Measurements from ENCODE around the gene CYP2B6.

CYP2B6 gene

DNA sequence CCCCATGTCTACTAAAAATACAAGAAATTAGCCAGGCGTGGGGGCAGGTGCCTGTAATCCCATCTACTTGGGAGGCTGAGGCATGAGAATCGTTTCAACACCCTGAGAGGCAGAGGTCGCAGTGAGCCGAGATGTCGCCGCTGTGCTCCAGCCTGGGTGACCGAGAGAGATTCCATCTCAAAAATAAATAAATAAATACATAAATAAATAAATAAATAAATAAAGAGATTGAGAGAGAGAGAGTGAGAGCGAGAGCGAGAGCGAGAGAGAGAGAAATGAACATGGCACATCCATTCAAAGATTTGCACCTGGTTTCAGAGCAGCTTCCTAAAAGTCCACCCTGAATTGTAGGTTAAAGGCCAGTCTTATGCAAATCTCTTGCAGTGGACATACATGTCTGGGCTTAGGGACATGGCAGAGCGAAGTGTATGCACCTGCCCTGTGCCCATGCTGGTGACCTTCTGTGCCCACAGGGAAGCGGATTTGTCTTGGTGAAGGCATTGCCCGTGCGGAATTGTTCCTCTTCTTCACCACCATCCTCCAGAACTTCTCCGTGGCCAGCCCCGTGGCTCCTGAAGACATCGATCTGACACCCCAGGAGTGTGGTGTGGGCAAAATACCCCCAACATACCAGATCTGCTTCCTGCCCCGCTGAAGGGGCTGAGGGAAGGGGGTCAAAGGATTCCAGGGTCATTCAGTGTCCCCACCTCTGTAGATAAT, 42.3 kb upstream of the CYP2B6 start:
- no peaks in the 10 kb centered on the region for H3K79me1 ChIP-seq (ENCODE audit: low read length)
- H3K27me3 ChIP-seq (ENCODE audit: insufficient read depth, low read length, poor library complexity), result no peaks in the 10 kb centered on the region
- H3K36me3 ChIP-seq (ENCODE audit: control insufficient read depth, insufficient read depth, low read length), result no peaks in the 10 kb centered on the region
- H3K4ac ChIP-seq (ENCODE audit: low read depth, low read length), result no peak overlapping the region
- no peaks in the 10 kb centered on the region for H3K4me1 ChIP-seq (ENCODE audit: control insufficient read depth, low read depth, low read length)
- no peak for DNase-seq
- no peak overlapping the region for H2BK5ac ChIP-seq (ENCODE audit: low read length)
- no peak overlapping the region for H4K5ac ChIP-seq (ENCODE audit: low read length)
- no peak overlapping the region for H3K4me2 ChIP-seq (ENCODE audit: low read length)
- 100% methylated on average over 3 of the region's 18 CpGs for WGBS (ENCODE audit: extremely low coverage, insufficient coverage, low lambda C conversion rate)
- H3K27ac ChIP-seq (ENCODE audit: low read depth, low read length), result no peak overlapping the region
- no peak overlapping the region for H3K9ac ChIP-seq (ENCODE audit: low read length)
- no peak overlapping the region for H2BK120ac ChIP-seq (ENCODE audit: low read depth, low read length)
- H2AK5ac ChIP-seq (ENCODE audit: low read length), result no peak overlapping the region
- no peak overlapping the region for H3K4me3 ChIP-seq (ENCODE audit: low read length)
- no peak overlapping the region for H3K18ac ChIP-seq (ENCODE audit: low read length)
- H3K79me2 ChIP-seq (ENCODE audit: control insufficient read depth, insufficient read depth, low read length), result no peaks in the 10 kb centered on the region
- H3K23ac ChIP-seq (ENCODE audit: low read length), result no peak overlapping the region
- H3K56ac ChIP-seq (ENCODE audit: low read length), result no peak overlapping the region
- H4K8ac ChIP-seq (ENCODE audit: low read depth, low read length), result no peak overlapping the region
- H2BK15ac ChIP-seq (replicated peaks; ENCODE audit: low read depth), result no peak overlapping the region

DNA sequence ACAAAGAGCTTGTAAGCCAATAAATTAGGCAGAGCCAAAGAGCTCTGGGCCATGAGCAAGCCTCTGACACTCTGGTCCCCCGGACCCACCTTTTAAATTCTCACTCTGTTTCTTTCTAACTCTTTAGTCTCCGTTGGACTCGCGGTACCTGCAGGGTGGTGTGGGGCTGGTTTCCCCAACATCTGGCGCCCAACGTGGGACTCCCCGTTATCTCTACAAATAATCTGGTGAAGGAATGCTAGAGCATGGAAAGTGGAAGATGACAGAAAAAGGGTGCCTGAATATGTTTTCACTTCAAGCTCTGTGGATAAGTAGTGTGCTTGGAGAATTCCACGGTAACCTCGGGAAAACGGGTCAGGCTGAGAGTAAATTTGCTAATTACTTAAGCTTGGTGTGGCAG, 36.5 kb upstream of the CYP2B6 start:
- no peak overlapping the region for H2AK5ac ChIP-seq (ENCODE audit: low read length)
- no peak overlapping the region for H3K27ac ChIP-seq (ENCODE audit: low read depth, low read length)
- no peaks in the 10 kb centered on the region for H3K79me2 ChIP-seq (ENCODE audit: control insufficient read depth, insufficient read depth, low read length)
- no peak overlapping the region for H3K9ac ChIP-seq (ENCODE audit: low read length)
- no peak overlapping the region for H2BK120ac ChIP-seq (ENCODE audit: low read depth, low read length)
- no CpG with 5 or more reads among the region's 10 CpGs for WGBS (ENCODE audit: extremely low coverage, insufficient coverage, low lambda C conversion rate)
- no peaks in the 10 kb centered on the region for H3K36me3 ChIP-seq (ENCODE audit: control insufficient read depth, insufficient read depth, low read length)
- no peak overlapping the region for H3K56ac ChIP-seq (ENCODE audit: low read length)
- no peak overlapping the region for H4K8ac ChIP-seq (ENCODE audit: low read depth, low read length)
- no peak overlapping the region for H2BK15ac ChIP-seq (replicated peaks; ENCODE audit: low read depth)
- no peak overlapping the region for H3K23ac ChIP-seq (ENCODE audit: low read length)
- no peak overlapping the region for H4K5ac ChIP-seq (ENCODE audit: low read length)
- H3K4ac ChIP-seq (ENCODE audit: low read depth, low read length), result no peak overlapping the region
- H3K18ac ChIP-seq (ENCODE audit: low read length), result no peak overlapping the region
- H3K79me1 ChIP-seq (ENCODE audit: low read length), result no peaks in the 10 kb centered on the region
- H3K4me1 ChIP-seq (ENCODE audit: control insufficient read depth, low read depth, low read length), result no peaks in the 10 kb centered on the region
- H3K27me3 ChIP-seq (ENCODE audit: insufficient read depth, low read length, poor library complexity), result no peaks in the 10 kb centered on the region
- no peak overlapping the region for H2BK5ac ChIP-seq (ENCODE audit: low read length)
- no peak overlapping the region for H3K4me3 ChIP-seq (ENCODE audit: low read length)
- H3K4me2 ChIP-seq (ENCODE audit: low read length), result no peak overlapping the region
- peak; percentile 68 for DNase-seq

DNA sequence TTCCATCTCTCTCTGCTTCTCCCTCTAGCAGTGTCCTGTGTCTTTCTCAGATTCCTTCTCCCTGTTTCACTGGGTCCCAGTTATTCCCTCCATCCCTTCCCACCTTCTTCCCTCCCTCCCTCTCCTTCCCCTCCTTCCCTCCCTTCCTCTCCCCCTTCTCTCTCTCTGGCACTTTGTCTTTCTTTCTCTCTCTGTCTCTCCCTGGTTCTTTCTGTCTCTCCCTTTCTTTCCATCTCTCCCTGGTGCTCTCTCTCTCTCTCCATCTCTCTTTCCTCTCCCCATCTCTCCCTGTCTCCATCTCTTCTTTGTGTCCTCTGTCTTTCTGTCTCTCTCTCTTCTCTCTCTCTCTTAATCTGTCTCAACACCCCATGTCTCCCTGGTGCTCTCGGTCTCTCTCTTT, 31.7 kb upstream of the CYP2B6 start:
- Histone ChIP-seq H3K4me2 (ENCODE audit: low read length) (no peak overlapping the region), H3K56ac (ENCODE audit: low read length) (no peak overlapping the region), H3K4me3 (ENCODE audit: low read length) (no peak overlapping the region), H3K27ac (ENCODE audit: low read depth, low read length) (no peak overlapping the region), H2BK5ac (ENCODE audit: low read length) (no peak overlapping the region), H3K79me1 (ENCODE audit: low read length) (no peaks in the 10 kb centered on the region), H3K79me2 (ENCODE audit: control insufficient read depth, insufficient read depth, low read length) (no peaks in the 10 kb centered on the region), H2AK5ac (ENCODE audit: low read length) (no peak overlapping the region), H4K5ac (ENCODE audit: low read length) (no peak overlapping the region), H3K36me3 (ENCODE audit: control insufficient read depth, insufficient read depth, low read length) (no peaks in the 10 kb centered on the region), H3K4ac (ENCODE audit: low read depth, low read length) (no peak overlapping the region), H2BK120ac (ENCODE audit: low read depth, low read length) (no peak overlapping the region), H3K9ac (ENCODE audit: low read length) (no peak overlapping the region), H2BK15ac (replicated peaks; ENCODE audit: low read depth) (no peak overlapping the region), H4K8ac (ENCODE audit: low read depth, low read length) (no peak overlapping the region), H3K4me1 (ENCODE audit: control insufficient read depth, low read depth, low read length) (no peaks in the 10 kb centered on the region), H3K27me3 (ENCODE audit: insufficient read depth, low read length, poor library complexity) (no peaks in the 10 kb centered on the region), H3K23ac (ENCODE audit: low read length) (no peak overlapping the region), H3K18ac (ENCODE audit: low read length) (no peak overlapping the region)
- WGBS (ENCODE audit: extremely low coverage, insufficient coverage, low lambda C conversion rate), result no CpG with 5 or more reads among the region's 1 CpG
- no peak for DNase-seq

DNA sequence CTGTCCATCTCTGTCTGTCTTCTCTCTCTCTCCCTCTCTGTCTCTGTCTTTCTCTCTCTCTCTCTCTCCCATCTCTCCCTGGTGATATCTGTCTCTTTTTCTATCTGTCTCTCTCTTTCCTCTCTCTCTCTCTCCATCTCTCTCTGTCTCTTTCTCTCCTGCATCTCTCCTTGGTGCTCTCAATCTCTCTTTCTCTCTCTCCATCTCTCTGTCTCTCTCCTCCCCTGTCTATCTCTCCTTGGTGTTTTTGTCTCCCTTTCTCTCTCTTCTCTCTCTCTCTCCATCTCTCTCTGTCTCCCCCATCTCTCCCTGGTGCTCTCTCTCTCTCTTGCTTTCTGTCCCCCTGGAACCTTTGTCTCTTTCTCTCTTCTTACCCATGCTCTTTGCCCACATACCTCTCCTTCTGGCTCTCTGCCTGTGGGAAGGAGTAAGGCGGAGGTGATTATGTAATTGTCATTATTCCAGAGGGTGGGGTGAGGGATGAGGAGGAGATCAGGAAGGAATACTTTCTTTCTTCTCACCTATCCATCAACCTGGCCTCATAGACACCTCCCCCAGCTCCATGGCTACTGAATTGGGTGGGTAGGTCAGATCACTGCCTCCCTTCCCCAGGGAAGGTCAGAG, 30.9 kb upstream of the CYP2B6 start:
- Histone ChIP-seq H3K4me3 (ENCODE audit: low read length) (no peak overlapping the region), H4K8ac (ENCODE audit: low read depth, low read length) (no peak overlapping the region), H4K5ac (ENCODE audit: low read length) (no peak overlapping the region), H3K18ac (ENCODE audit: low read length) (no peak overlapping the region), H3K27me3 (ENCODE audit: insufficient read depth, low read length, poor library complexity) (no peaks in the 10 kb centered on the region), H3K4ac (ENCODE audit: low read depth, low read length) (no peak overlapping the region), H3K36me3 (ENCODE audit: control insufficient read depth, insufficient read depth, low read length) (no peaks in the 10 kb centered on the region), H3K27ac (ENCODE audit: low read depth, low read length) (no peak overlapping the region), H3K4me1 (ENCODE audit: control insufficient read depth, low read depth, low read length) (no peaks in the 10 kb centered on the region), H2BK15ac (replicated peaks; ENCODE audit: low read depth) (no peak overlapping the region), H2AK5ac (ENCODE audit: low read length) (no peak overlapping the region), H3K23ac (ENCODE audit: low read length) (no peak overlapping the region), H2BK5ac (ENCODE audit: low read length) (no peak overlapping the region), H3K79me2 (ENCODE audit: control insufficient read depth, insufficient read depth, low read length) (no peaks in the 10 kb centered on the region), H3K79me1 (ENCODE audit: low read length) (no peaks in the 10 kb centered on the region), H3K56ac (ENCODE audit: low read length) (no peak overlapping the region), H2BK120ac (ENCODE audit: low read depth, low read length) (no peak overlapping the region), H3K9ac (ENCODE audit: low read length) (no peak overlapping the region), H3K4me2 (ENCODE audit: low read length) (no peak overlapping the region)
- no peak for DNase-seq
- no CpG with 5 or more reads among the region's 1 CpG for WGBS (ENCODE audit: extremely low coverage, insufficient coverage, low lambda C conversion rate)

DNA sequence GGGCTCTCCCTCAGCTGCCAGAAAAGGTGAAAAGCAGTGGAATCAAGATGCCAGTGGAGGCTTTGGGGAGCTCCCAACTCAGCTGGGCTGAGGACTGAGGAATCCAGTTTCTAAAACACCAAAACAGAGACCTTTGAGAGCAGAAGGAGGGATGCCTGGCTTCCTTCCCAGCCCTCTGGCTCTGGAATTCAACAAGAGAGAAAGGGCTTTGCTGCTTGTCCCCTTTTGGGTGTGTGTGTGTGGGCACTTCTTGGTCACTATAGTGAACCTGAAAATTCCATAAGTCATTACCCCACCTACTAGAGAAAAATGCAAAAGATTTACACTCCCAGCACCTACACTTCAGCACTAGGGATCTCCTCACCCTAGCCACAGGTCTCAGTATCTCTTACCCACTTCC, 30.3 kb upstream of the CYP2B6 start:
- no peak overlapping the region for H3K56ac ChIP-seq (ENCODE audit: low read length)
- DNase-seq, result no peak
- no peaks in the 10 kb centered on the region for H3K27me3 ChIP-seq (ENCODE audit: insufficient read depth, low read length, poor library complexity)
- no peak overlapping the region for H2BK120ac ChIP-seq (ENCODE audit: low read depth, low read length)
- no peak overlapping the region for H4K8ac ChIP-seq (ENCODE audit: low read depth, low read length)
- no peaks in the 10 kb centered on the region for H3K36me3 ChIP-seq (ENCODE audit: control insufficient read depth, insufficient read depth, low read length)
- H3K79me2 ChIP-seq (ENCODE audit: control insufficient read depth, insufficient read depth, low read length), result no peaks in the 10 kb centered on the region
- no peak overlapping the region for H3K4ac ChIP-seq (ENCODE audit: low read depth, low read length)
- H2BK15ac ChIP-seq (replicated peaks; ENCODE audit: low read depth), result no peak overlapping the region
- H3K4me1 ChIP-seq (ENCODE audit: control insufficient read depth, low read depth, low read length), result no peaks in the 10 kb centered on the region
- H3K9ac ChIP-seq (ENCODE audit: low read length), result no peak overlapping the region
- no peaks in the 10 kb centered on the region for H3K79me1 ChIP-seq (ENCODE audit: low read length)
- no peak overlapping the region for H3K27ac ChIP-seq (ENCODE audit: low read depth, low read length)
- no peak overlapping the region for H3K18ac ChIP-seq (ENCODE audit: low read length)
- no peak overlapping the region for H2AK5ac ChIP-seq (ENCODE audit: low read length)
- no peak overlapping the region for H3K4me3 ChIP-seq (ENCODE audit: low read length)
- H3K4me2 ChIP-seq (ENCODE audit: low read length), result no peak overlapping the region
- H2BK5ac ChIP-seq (ENCODE audit: low read length), result no peak overlapping the region
- no peak overlapping the region for H4K5ac ChIP-seq (ENCODE audit: low read length)
- no peak overlapping the region for H3K23ac ChIP-seq (ENCODE audit: low read length)

DNA sequence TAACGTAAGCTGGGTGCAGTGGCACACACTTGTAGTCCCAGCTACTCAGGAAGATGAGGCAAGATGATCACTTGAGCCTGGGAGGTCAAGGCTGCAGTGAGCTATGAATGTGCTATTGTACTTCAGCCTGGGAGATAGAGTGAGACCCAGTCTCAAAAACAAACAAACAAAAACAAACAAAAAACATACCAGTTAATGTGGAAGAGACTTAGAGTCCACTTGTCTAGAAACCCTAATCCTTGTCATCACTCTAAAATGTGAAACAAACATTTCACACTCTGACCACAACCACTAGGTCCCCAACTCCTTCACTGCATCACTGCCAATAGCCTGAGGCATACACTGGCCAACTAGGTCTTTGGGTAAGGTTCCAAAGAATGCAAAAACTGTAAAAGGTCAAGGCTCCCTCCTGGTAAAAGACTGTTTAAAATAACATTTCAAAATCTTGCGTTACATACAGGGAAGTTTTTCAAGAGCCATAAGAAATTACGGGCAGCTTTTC, 28.6 kb upstream of the CYP2B6 start:
- H3K36me3 ChIP-seq (ENCODE audit: control insufficient read depth, insufficient read depth, low read length), result no peaks in the 10 kb centered on the region
- no CpG with 5 or more reads among the region's 3 CpGs for WGBS (ENCODE audit: extremely low coverage, insufficient coverage, low lambda C conversion rate)
- H3K27ac ChIP-seq (ENCODE audit: low read depth, low read length), result no peak overlapping the region

More for the DNA sequence above, 28.6 kb upstream of the CYP2B6 start:
- Histone ChIP-seq H3K9ac (ENCODE audit: low read length) (no peak overlapping the region), H2BK15ac (replicated peaks; ENCODE audit: low read depth) (no peak overlapping the region), H2BK5ac (ENCODE audit: low read length) (no peak overlapping the region), H3K79me1 (ENCODE audit: low read length) (no peaks in the 10 kb centered on the region), H3K4me1 (ENCODE audit: control insufficient read depth, low read depth, low read length) (no peaks in the 10 kb centered on the region), H3K56ac (ENCODE audit: low read length) (no peak overlapping the region), H2AK5ac (ENCODE audit: low read length) (no peak overlapping the region), H3K79me2 (ENCODE audit: control insufficient read depth, insufficient read depth, low read length) (no peaks in the 10 kb centered on the region), H3K4me2 (ENCODE audit: low read length) (no peak overlapping the region), H2BK120ac (ENCODE audit: low read depth, low read length) (no peak overlapping the region), H3K4ac (ENCODE audit: low read depth, low read length) (no peak overlapping the region), H3K18ac (ENCODE audit: low read length) (no peak overlapping the region), H3K4me3 (ENCODE audit: low read length) (no peak overlapping the region), H3K27me3 (ENCODE audit: insufficient read depth, low read length, poor library complexity) (no peaks in the 10 kb centered on the region), H4K5ac (ENCODE audit: low read length) (no peak overlapping the region), H3K23ac (ENCODE audit: low read length) (no peak overlapping the region), H4K8ac (ENCODE audit: low read depth, low read length) (no peak overlapping the region)
- DNase-seq, result no peak

Data from mesendoderm (in vitro differentiated cells).